GM12878 (cell line): ENCODE measurements around the gene RBM15. TPM values are rescaled to one million over a fixed set of nuclear protein-coding genes. Genes with fewer than 3 reads are reported as not detected.

Source experiments
- ATF7 ChIP-seq: fragments of 450-650 bp; IDR thresholded peaks from 2 replicates; pipeline ENCODE4 v1.6.1; 2016; ENCODE audit warnings: low read depth, mild to moderate bottlenecking
- BHLHE40 ChIP-seq, 2 experiments: fragments of 450-650 bp in 1 of 2; IDR thresholded peaks; 2 replicates each; pipeline ENCODE4 v1.6.1; 2011 to 2017; ENCODE audit warnings: low read depth in 2 of 2, borderline replicate concordance in 1 of 2, improper control_type of control experiment in 1 of 2, low read length in 1 of 2, mild to moderate bottlenecking in 1 of 2
- MTA3 ChIP-seq: IDR thresholded peaks from 2 replicates; pipeline ENCODE4 v1.6.1; 2012; ENCODE audit warnings: low read length, inconsistent platforms, borderline replicate concordance
- PBX3 ChIP-seq: IDR thresholded peaks from 2 replicates; pipeline ENCODE4 v1.6.1; 2011; ENCODE audit warnings: mild to moderate bottlenecking, low read depth, low read length, moderate library complexity; ENCODE audit not compliant: insufficient replicate concordance
- ZBTB40 ChIP-seq: fragments of 450-650 bp; IDR thresholded peaks from 2 replicates; pipeline ENCODE4 v1.6.1; 2016; ENCODE audit warnings: mild to moderate bottlenecking, moderate library complexity, borderline replicate concordance
- polyA plus RNA-seq, 11 experiments: library from polyadenylated mRNA; depleted of rRNA in 4 of 11; unstranded in 6 of 11; stranded (reverse) in 5 of 11; fragments of >200 nt; fragmentation: Nextera tagmentation in 4 of 11; fragmentation: Illumina TruSeq in 1 of 11; extraction: Ambion mirVana in 4 of 11; extraction: Trizol in 1 of 11; gene quantifications; 1 replicate in 1 of 11; 2 replicates in 10 of 11; pipeline versions ENCODE4 v1.2.1 to v1.2.3, GENCODE V29; 2011 to 2016; ENCODE audit warnings: inconsistent platforms in 2 of 11, missing spikeins in 2 of 11, low read depth in 1 of 11
- total RNA-seq, 4 experiments: library from RNA; depleted of rRNA in 3 of 4; stranded (reverse); fragments of >200 nt in 3 of 4; fragmentation: Illumina TruSeq in 1 of 4; extraction: Trizol in 1 of 4; gene quantifications; 2 replicates each; pipeline versions ENCODE4 v1.2.1 to v1.2.3, GENCODE V29; 2013 to 2021

RBM15 gene
- total and polyA plus RNA-seq, 10 of the 15 experiments (the other 5 are each of a cell fraction or from before 2014, with no cell fraction given): 3.1 to 63.2 (median 26.7) TPM

- no peak for TF ChIP-seq ZBTB40
- TF ChIP-seq BHLHE40 (IDR thresholded peaks at IDR 0.05; ENCODE audit: borderline replicate concordance in 1 of 2, low read depth in 2 of 2, low read length in 1 of 2): no peak
- TF ChIP-seq ATF7: no peak
- no peak for TF ChIP-seq MTA3
- TF ChIP-seq PBX3: no peak
These were observed 961 bp downstream of the RBM15 start (continued) for GRCh38 chr1:110340207-110340468.
